Smooth muscle cell of bladder (primary cell): Measurements from ENCODE around the gene MS4A4A. TPM values are rescaled to one million over a fixed set of nuclear protein-coding genes. Genes with fewer than 3 reads are reported as not detected.

ENCODE experiments used
- total RNA-seq: library from RNA; depleted of rRNA; stranded (reverse); fragments of >200 nt; gene quantifications from 2 replicates; pipeline ENCODE4 v1.2.3, GENCODE V29; 2014

Gene MS4A4A
- not detected in 2 replicates for total RNA-seq

DNA sequence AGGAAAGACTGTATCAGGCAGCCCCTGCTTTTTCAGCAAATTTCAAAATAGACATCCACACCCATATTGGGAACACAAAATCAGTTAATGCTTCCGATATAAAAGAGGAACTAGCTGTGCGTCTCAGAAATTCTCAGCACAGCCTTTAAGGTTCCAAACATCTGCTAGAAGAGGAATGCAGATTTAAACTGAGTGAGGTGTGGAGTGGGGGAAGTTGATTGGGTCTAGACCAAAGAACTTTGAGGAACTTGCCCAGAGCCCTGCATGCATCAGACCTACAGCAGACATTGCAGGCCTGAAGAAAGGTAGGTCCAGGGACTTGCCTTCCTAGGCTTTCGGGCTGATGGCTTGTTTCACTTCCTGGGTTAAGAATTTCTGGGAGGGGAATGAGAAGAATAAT lies at the start of gene MS4A4A:
Gene MS4A4A, plus strand, starts transcription at position 255 of the 400 bp plus-strand sequence. Its CDS starts 10 bp downstream, at position 265.

GRCh38 chr11:60242740-60243239 lies 37.7 kb upstream of the MS4A4A start, which contains the start of gene MS4A4E:
Gene MS4A4E (minus strand): TSS chr11:60243137. CDS start chr11:60230055, 13,082 bp downstream.

DNA sequence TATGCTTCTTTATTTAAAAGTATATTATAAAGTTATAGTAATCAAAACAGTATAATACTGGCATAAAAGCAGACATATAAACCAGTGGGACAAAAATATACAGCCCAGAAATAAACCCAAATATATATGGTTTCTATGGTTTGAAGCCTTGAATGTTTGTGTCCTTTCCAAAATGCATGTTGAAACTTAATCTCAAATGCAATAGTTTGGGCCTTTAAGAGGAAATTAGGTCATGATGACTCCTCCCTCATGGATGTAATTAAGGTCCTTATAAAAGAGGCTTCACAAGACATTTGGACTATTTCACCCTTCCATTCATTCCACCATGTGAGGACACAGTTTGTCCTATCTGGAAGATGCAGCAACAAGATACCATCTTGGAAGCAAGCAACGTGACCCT lies 46.5 kb downstream of the MS4A4A start, which contains the start of gene MS4A6E:
Gene MS4A6E, plus strand, starts transcription at position 301 of the 400 bp plus-strand sequence. CDS start 7,641 bp downstream, outside the sequence.

Other genes with a start within 250 kb of the MS4A4A start
- gene OOSP2, start 240.3 kb upstream of the MS4A4A start, total RNA-seq, result not detected in 2 replicates
- gene MS4A3, start 224.0 kb upstream of the MS4A4A start, total RNA-seq, result not detected in 2 replicates
- gene MS4A2, start 192.0 kb upstream of the MS4A4A start, total RNA-seq, result not detected in 2 replicates
- gene MS4A6A, start 97.6 kb upstream of the MS4A4A start, total RNA-seq, result not detected in 2 replicates
- not detected in 2 replicates for gene MS4A4E, start 37.5 kb upstream of the MS4A4A start, total RNA-seq
- not detected in 2 replicates for gene MS4A6E, start 46.6 kb downstream of the MS4A4A start, total RNA-seq
- gene MS4A7, start 97.9 kb downstream of the MS4A4A start, total RNA-seq, result not detected in 2 replicates
- not detected in 2 replicates for gene MS4A14, start 115.8 kb downstream of the MS4A4A start, total RNA-seq
- gene MS4A5, start 148.9 kb downstream of the MS4A4A start, total RNA-seq, result not detected in 2 replicates
- not detected in 2 replicates for gene MS4A1, start 175.2 kb downstream of the MS4A4A start, total RNA-seq
- not detected in 2 replicates for gene MS4A12, start 212.1 kb downstream of the MS4A4A start, total RNA-seq
- not detected in 2 replicates for gene MS4A13, start 234.7 kb downstream of the MS4A4A start, total RNA-seq